Testis (tissue), 3 donors: ENCODE data around the gene TLE3. TPM values are rescaled to one million over a fixed set of nuclear protein-coding genes. Genes with fewer than 3 reads are reported as not detected.

Experiments
- DNase-seq: peaks from one replicate; pipeline ENCODE4 v3.0.0-alpha.2; 2019
- H3K27ac ChIP-seq, 2 donors: fragments of 200-600 bp; sonication (generic); one replicate each; pipeline ENCODE4 v1.5.1; 2019
- H3K27me3 ChIP-seq: fragments of 200-600 bp; sonication (generic); one replicate; pipeline ENCODE4 v1.5.1; 2019
- H3K36me3 ChIP-seq: fragments of 200-600 bp; sonication (generic); one replicate; pipeline ENCODE4 v1.5.1; 2017; ENCODE audit warnings: low read depth; ENCODE audit errors: missing control alignments
- H3K4me1 ChIP-seq: fragments of 200-600 bp; sonication (generic); one replicate; pipeline ENCODE4 v1.5.1; 2019
- H3K4me3 ChIP-seq, 2 donors: fragments of 200-600 bp; sonication (generic); one replicate each; pipeline ENCODE4 v1.5.1; 2017 to 2019
- H3K9me3 ChIP-seq: fragments of 200-600 bp; sonication (generic); one replicate; pipeline ENCODE4 v1.5.1; 2017
- CTCF ChIP-seq, 3 experiments: fragments of 450-650 bp in 2 of 3; fragments of 200-600 bp in 1 of 3; sonication (generic) in 1 of 3; IDR thresholded peaks; one replicate each; pipeline ENCODE4 v1.5.1; 2016 to 2019; ENCODE audit warnings: antibody characterized with exemption in 3 of 3, mild to moderate bottlenecking in 2 of 3, moderate library complexity in 1 of 3
- POLR2A ChIP-seq: fragments of 450-650 bp; IDR thresholded peaks from one replicate; pipeline ENCODE4 v1.6.1; 2017; ENCODE audit warnings: antibody characterized with exemption, mild to moderate bottlenecking, moderate library complexity
- WGBS, 2 donors: methylation state at CpG; one replicate each; pipeline ENCODE4 v1.1.5; 2018; 5-methylcytosine and 5-hydroxymethylcytosine counted together
- intact Hi-C: fragments of 100-400 bp; cut with DNase I; formaldehyde crosslinking; loops from one replicate; pipeline ENCODE4 v1.15.1; 2023; ENCODE audit warnings: low total_unique reads
- polyA plus RNA-seq: library from polyadenylated mRNA; stranded (reverse); fragments of 350-450 nt; fragmentation: Illumina TruSeq; extraction: RNeasy Lipid Tissue Mini Kit (QIAGEN cat#74804); gene quantifications from one replicate; pipeline ENCODE4 v1.2.3, GENCODE V29; 2014; ENCODE audit warnings: low read depth, low replicate concordance; ENCODE audit not compliant: insufficient read depth
- total RNA-seq, 2 donors: library from RNA; depleted of rRNA; stranded (reverse); fragments of >200 nt; gene quantifications; one replicate each; pipeline ENCODE4 v1.2.3, GENCODE V29; 2016

TLE3 gene
- total and polyA plus RNA-seq, 3 donors from 2014 or later: 60.5 to 139 (median 99.5) TPM

GRCh38 chr15:70078578-70079417 lies 18.9 kb downstream of the TLE3 start:
- Histone ChIP-seq H3K36me3 (no peaks in the 10 kb centered on the region), H3K27me3 (no peaks in the 10 kb centered on the region), H3K27ac (no peak overlapping the region), H3K4me3 (no peak overlapping the region), H3K4me1 (peaks cover 9% of the 10 kb centered on the region), H3K9me3 (no peaks in the 10 kb centered on the region)
- WGBS, 2 donors: 70 to 73% methylated on average over 12 to 13 of the region's 13 CpGs
- DNase-seq: no peak
- no peak for TF ChIP-seq CTCF (IDR thresholded peaks at IDR 0.05)
- TF ChIP-seq POLR2A: no peak
- intact Hi-C loops: no loop called here

DNA sequence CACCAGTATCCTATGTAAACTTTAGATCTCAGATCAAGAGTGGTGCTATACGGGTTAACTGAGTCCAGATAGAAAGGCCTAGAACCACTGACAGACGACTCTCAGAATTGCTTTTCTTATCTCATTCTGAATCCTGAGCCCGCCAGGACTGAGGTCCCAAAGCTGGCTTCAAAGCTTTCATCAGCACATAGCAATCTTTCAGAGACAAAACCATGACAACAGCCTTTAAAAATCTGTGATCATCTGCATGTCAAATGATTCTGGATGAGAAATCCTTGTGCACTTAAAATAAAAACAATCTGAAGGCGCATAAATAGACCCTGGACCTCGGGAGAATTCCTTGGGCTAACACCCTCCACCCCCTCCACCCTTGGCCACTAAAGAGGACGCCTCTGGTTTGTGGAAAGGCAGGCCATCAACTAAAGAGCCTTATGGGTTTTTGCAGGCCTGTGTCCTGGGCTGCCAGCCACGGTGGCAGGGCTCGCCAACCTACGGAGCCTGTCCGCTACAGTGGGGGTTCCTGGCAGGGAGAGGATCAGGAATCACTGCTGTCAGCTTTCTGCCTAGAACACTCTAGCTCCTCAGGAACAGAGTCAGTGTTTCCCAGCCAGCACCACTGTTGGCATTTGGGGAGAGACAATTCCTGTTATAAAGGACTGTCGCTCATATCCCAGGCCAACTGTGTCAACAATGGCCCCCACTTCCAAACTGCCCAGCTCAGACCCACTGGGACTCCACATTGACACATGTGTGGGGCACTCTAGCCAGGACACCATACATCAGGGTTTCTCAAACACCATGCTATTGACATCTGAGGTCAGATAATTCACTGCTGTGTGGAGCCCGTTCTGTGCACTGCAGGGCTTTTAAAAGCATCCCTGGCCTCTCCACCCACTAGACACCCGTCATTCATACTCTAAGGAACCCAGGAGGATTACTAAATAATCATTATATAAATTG lies 20.2 kb downstream of the TLE3 start:
- intact Hi-C loops: no loop called here
- no peak overlapping the region for H3K27ac ChIP-seq
- DNase-seq: no peak
- peaks cover 9% of the 10 kb centered on the region for H3K4me1 ChIP-seq
- no peaks in the 10 kb centered on the region for H3K36me3 ChIP-seq
- WGBS, 2 donors: 79 to 85% methylated on average over 11 to 13 of the region's 13 CpGs
- H3K4me3 ChIP-seq: no peak overlapping the region
- no peaks in the 10 kb centered on the region for H3K9me3 ChIP-seq
- no peak for TF ChIP-seq POLR2A
- no peak for TF ChIP-seq CTCF (IDR thresholded peaks at IDR 0.05)
- H3K27me3 ChIP-seq: no peaks in the 10 kb centered on the region

DNA sequence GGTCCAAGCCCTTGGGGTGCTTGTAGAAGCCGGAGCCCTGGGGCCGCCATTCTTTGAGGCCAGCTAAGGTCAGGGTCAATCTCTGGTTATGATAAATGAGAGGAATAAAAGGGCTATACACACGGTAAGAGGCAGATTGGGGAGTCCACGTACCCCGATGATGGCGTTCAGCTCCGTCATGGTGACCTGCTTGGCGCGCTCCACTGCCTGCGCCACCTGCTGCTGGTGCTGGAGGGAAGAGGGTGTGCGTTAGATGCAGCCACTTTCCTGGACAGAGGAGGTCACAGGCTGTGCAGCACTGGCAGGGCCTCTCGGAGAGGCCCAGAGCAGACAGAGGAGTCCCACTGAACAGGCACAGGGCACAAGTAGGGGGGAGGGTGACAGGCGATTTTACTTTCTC lies 23.3 kb downstream of the TLE3 start:
- H3K27ac ChIP-seq: no peak overlapping the region
- DNase-seq: no peak
- H3K4me3 ChIP-seq: no peak overlapping the region
- intact Hi-C loops: no loop called here
- H3K36me3 ChIP-seq: no peaks in the 10 kb centered on the region
- WGBS, 2 donors: 90 to 95% methylated on average over 10 to 13 of the region's 13 CpGs
- TF ChIP-seq POLR2A: no peak
- no peak for TF ChIP-seq CTCF (IDR thresholded peaks at IDR 0.05)
- no peaks in the 10 kb centered on the region for H3K9me3 ChIP-seq
- peaks cover 18% of the 10 kb centered on the region for H3K4me1 ChIP-seq
- no peaks in the 10 kb centered on the region for H3K27me3 ChIP-seq

- Histone ChIP-seq H3K27ac (no peak overlapping the region), H3K4me3 (no peak overlapping the region), H3K4me1 (peaks cover 9% of the 10 kb centered on the region), H3K9me3 (no peaks in the 10 kb centered on the region), H3K27me3 (no peaks in the 10 kb centered on the region), H3K36me3 (no peaks in the 10 kb centered on the region)
- WGBS, 2 donors: 94 to 100% methylated on average over 2 to 3 of the region's 3 CpGs
- no peak for DNase-seq
- intact Hi-C loops: no loop called here
- no peak for TF ChIP-seq POLR2A
- no peak for TF ChIP-seq CTCF (IDR thresholded peaks at IDR 0.05)
These were observed 25.2 kb downstream of the TLE3 start for GRCh38 chr15:70072479-70072878.
